ENCODE data around the gene VSTM2L. TPM values are rescaled to one million over a fixed set of nuclear protein-coding genes. Genes with fewer than 3 reads are reported as not detected.

VSTM2L gene
- total and polyA plus RNA-seq, 12 donors = 1.8 to 17.2 (median 8.9) TPM

DNA sequence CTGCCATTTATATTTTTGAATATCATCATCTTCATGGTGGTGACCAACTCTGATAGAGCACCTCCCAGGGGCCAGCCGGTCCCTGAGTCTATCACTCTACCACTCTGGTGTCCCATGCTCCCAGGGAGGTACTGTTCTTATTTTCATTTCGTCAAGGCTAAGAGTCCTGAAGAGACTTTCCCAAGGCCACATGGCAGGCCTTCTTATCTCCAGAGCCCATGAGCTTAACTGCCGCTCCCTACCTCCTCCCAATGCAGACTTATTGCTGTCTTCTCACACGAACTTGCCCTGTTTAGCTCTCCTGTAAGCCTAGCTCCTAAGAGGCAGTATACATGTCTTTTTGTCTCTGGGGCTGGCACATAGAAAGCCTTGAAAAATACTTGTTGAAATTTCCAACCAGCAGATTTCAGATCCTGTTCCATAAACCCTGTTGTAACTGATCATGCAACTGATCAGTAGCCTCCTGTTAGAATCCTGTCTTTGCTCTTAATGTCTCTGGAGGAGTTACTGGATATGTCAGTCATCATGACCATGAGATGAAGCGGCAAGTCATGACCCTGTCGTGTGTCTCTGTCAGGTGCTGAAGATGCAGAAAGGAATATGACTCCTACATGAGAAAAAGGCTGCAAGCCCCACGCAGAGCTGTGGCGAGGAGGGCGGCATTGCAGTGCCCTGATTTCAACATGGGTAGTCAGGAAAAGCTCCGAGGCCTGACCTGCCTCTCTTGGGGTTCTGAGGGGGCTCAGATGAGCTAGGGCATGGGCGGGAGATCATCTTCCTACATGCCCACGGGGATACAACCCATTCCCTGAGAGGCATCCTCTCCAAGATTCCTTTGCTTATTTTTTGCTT lies 70.4 kb downstream of the VSTM2L start:
- ATAC-seq = no peak
- peaks cover 0 to 7% (median 0%) of the 10 kb centered on the region in 9 donors for H3K4me1 ChIP-seq
- intact Hi-C loops (cut with DNase I) = no loop called here
- TF ChIP-seq CTCF (IDR thresholded peaks at IDR 0.05) = no peak
- 86 to 89% methylated on average over 12 of the region's 12 CpGs for WGBS, 2 donors
- no peaks in the 10 kb centered on the region for H3K27me3 ChIP-seq
- H3K36me3 ChIP-seq = no peaks in the 10 kb centered on the region
- H3K4me3 ChIP-seq = no peak overlapping the region
- peaks cover 0 to 9% (median 0%) of the 10 kb centered on the region in 11 donors for H3K9me3 ChIP-seq
- no peak overlapping the region for H3K27ac ChIP-seq
- DNase-seq = no peak

GRCh38 chr20:37976887-37977286 lies 74.0 kb downstream of the VSTM2L start:
- H3K27me3 ChIP-seq = no peaks in the 10 kb centered on the region
- H3K27ac ChIP-seq = no peak overlapping the region
- no peak for ATAC-seq
- no peak for TF ChIP-seq CTCF (IDR thresholded peaks at IDR 0.05)
- intact Hi-C loops (cut with DNase I) = no loop called here
- DNase-seq = no peak
- peaks cover 0 to 11% (median 3%) of the 10 kb centered on the region in 9 donors for H3K36me3 ChIP-seq
- no peaks in the 10 kb centered on the region for H3K4me1 ChIP-seq
- no peaks in the 10 kb centered on the region for H3K9me3 ChIP-seq
- 39 to 58% methylated on average over 10 of the region's 10 CpGs for whole genome bisulfite sequencing, 2 donors
- H3K4me3 ChIP-seq = no peak overlapping the region

DNA sequence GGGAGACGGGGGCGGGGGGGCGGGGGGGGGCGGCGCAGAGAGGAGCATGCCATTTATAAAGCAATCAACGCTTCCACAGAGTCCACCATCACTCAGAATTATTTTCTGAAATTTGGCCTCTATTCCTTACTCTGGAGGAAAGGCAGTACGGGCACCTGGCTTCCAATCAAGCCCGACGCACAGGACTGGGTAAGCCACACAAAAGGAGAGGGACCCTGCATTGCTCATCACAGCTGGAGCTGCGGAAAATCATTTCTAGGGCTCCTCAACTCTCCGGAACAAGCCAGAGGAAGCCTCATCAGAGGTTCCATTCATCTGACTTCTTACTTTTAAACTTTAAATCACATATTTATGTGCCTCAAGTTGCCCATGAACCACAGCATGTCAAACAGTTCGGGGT lies 74.4 kb downstream of the VSTM2L start:
- no peaks in the 10 kb centered on the region for H3K9me3 ChIP-seq
- no peak overlapping the region for H3K27ac ChIP-seq
- ATAC-seq (no peak), DNase-seq (no peak)
- H3K27me3 ChIP-seq = no peaks in the 10 kb centered on the region
- H3K36me3 ChIP-seq = peaks cover 0 to 15% (median 5%) of the 10 kb centered on the region in 9 donors
- H3K4me1 ChIP-seq = no peaks in the 10 kb centered on the region
- intact Hi-C loops (cut with DNase I) = no loop called here
- WGBS, 2 donors = 22 to 30% methylated on average over 12 of the region's 12 CpGs
- no peak overlapping the region for H3K4me3 ChIP-seq
- TF ChIP-seq CTCF (IDR thresholded peaks at IDR 0.05) = no peak

- H3K36me3 ChIP-seq = peaks cover 0 to 19% (median 7%) of the 10 kb centered on the region in 9 donors
- WGBS, 2 donors = 82 to 85% methylated on average over 6 of the region's 6 CpGs
- H3K9me3 ChIP-seq = no peaks in the 10 kb centered on the region
- no peak overlapping the region for H3K27ac ChIP-seq
- no peak for ATAC-seq
- intact Hi-C loops (cut with DNase I) = no loop called here
- no peaks in the 10 kb centered on the region for H3K4me1 ChIP-seq
- no peak overlapping the region for H3K4me3 ChIP-seq
- DNase-seq = no peak
- no peak for TF ChIP-seq CTCF (IDR thresholded peaks at IDR 0.05)
- H3K27me3 ChIP-seq = no peaks in the 10 kb centered on the region
These were observed 74.9 kb downstream of the VSTM2L start for GRCh38 chr20:37977786-37978185.
